Tibial nerve (tissue), 3 donors: ENCODE data around the gene PIK3C3.

Source experiments
- CTCF ChIP-seq, 5 experiments: fragments of 200-600 bp in 3 of 5; fragments of 450-650 bp in 2 of 5; sonication (generic) in 3 of 5; IDR thresholded peaks; one replicate each; pipeline ENCODE4 v1.5.1; 2016 to 2019; ENCODE audit warnings: antibody characterized with exemption in 5 of 5, mild to moderate bottlenecking in 3 of 5, moderate library complexity in 2 of 5
- POLR2A ChIP-seq, 2 donors: fragments of 450-650 bp; IDR thresholded peaks; one replicate each; pipeline ENCODE4 v1.6.1; 2017; ENCODE audit warnings: antibody characterized with exemption in 2 of 2, mild to moderate bottlenecking in 2 of 2, moderate library complexity in 2 of 2

GRCh38 chr18:41969881-41970280 is 14.8 kb downstream of the PIK3C3 start:
- TF ChIP-seq POLR2A (IDR thresholded peaks at IDR 0.05) (no peak), CTCF (IDR thresholded peaks at IDR 0.05) (no peak)
